Measurements from ENCODE around the gene HDC. TPM values are rescaled to one million over a fixed set of nuclear protein-coding genes. Genes with fewer than 3 reads are reported as not detected.
A peak's percentile ranks its signal among the peaks of the same experiment; 100 is the strongest.

HDC gene
- total RNA-seq, 2 donors from 2014 or later, result 0.65 to 1.1 TPM

DNA sequence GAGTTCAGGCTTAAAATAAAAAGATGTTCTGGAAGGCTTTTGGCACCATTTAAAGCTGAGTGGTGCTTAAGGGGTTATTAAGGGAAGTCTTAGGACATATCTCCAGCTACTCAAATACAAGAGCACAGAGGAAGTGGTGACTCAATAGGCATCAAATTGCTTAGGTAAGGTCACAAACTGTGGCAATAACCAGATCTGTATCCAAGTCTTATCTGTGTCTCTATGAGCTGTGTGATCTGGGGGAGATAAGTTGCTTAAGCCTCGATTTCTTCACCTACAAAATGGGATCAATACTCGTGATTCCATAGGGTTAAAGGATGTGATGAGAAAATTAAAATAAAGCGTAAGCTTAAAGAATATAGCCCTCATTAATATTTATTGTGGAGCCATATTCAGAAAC is 7.6 kb downstream of the HDC start:
- ATAC-seq, result no peak
- intact Hi-C loops (cut with DNase I), result no loop called here
- no peak for DNase-seq

DNA sequence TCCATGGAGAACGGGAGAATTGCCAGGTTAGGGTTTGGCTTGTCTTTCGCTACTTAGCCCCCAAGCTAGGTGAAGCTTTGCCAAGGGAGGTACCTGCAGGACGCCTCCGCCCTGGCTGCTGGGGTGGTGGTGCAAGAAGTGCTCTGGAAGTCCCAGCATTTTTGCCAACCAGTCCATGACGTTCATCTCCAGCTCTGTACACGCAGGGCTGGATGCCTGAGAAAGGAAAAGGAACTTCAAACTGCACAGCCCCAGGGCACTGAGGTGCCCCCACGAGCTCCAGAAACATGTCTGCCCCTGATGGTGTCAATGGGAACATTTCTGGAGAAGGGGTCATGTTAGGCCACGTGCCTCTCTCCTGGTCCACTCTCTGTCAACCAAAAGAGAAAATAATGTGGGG is 8.2 kb downstream of the HDC start:
- intact Hi-C loops (cut with DNase I), result no loop called here
- no peak for ATAC-seq
- DNase-seq, result no peak

GRCh38 chr15:50256188-50257041 is 9.1 kb downstream of the HDC start:
- ATAC-seq (no peak), DNase-seq (no peak)
- intact Hi-C loops (cut with DNase I), result no loop called here

GRCh38 chr15:50252556-50252955 is 13.0 kb downstream of the HDC start:
- DNase-seq (no peak), ATAC-seq (no peak)
- intact Hi-C loops (cut with DNase I), result no loop called here

GRCh38 chr15:50251638-50252182 is 13.8 kb downstream of the HDC start:
- intact Hi-C loops (cut with DNase I), result no loop called here
- ATAC-seq, result no peak
- DNase-seq, result no peak

DNA sequence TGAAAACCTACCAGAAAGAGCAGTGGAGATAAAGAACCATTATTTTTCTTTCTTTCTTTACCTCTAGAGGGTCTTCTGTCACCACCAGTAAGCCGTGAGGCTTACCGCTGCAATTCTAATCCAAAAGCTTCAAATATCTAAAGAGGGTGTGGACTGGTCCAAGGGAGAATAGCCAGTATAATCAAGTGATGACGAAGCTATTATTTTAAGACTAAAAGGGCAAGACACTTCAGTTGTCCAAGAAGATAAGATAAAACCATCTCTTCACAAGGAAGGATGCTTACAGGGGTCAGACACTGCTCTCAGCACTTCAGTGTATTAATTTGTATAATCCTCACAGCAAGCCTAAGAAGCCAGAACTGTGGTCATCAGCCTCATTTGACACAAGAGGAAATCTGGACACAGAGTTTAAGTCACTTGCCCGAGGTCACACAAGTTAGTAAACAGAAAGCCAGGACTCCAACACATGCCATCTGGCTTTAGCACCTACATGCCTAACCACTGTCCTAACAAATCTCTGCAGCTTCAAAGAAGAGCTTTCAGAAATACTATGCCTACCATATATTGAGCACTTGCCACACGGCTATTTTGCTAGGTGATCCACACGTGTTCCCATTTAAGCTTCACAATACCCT is 14.6 kb downstream of the HDC start:
- intact Hi-C loops (cut with DNase I), result no loop called here
- ATAC-seq (peak; percentile 62 to 79), DNase-seq (no peak)

GRCh38 chr15:50249704-50250103 is 15.8 kb downstream of the HDC start:
- ATAC-seq, result no peak
- intact Hi-C loops (cut with DNase I), result no loop called here
- DNase-seq, result no peak

- intact Hi-C loops (cut with DNase I), result no loop called here
- ATAC-seq (no peak), DNase-seq (no peak)
Observed at GRCh38 chr15:50248994-50249582, 16.4 kb downstream of the HDC start.

DNA sequence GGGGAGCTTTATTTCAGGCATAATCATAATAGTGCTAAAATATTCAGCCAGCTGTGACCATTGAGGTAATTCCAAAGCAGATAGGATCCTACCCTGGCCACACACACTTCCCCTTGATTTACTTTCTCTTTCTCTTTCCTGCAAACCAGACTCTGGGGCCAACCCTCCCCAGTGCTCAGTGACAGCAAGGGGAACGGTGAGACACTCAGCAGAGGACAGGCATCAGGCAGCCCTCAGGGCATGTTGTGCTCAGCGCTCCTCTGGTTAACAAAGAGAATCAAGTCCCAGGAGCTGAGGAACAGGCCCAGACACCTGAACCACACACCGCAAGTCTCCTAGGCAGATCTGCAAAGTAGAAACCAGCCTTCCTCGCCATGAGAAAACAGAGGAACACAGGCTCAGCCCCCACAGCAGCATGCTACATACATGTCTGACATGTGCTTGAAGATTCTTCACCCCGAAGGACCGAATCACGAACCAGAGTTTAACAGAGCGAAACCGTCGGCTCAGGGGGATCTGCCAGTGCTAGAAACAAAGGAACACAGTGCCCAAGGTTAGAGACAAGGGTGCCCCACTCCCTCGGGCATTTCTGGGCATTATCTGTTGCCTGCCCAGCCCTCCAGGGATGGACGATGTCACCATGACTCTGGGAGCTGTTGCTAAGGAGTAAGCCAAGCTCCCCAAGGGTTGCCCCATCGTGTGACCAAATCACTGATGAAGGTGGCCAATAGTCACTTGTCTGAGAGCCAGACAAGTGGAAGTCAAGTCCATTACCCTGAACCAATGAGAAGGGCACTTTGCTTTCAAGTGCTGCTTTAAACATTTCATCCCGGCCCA is 17.5 kb downstream of the HDC start:
- intact Hi-C loops (cut with DNase I), result no loop called here
- ATAC-seq, result peak in 1 of 2 donors; percentile 58
- no peak for DNase-seq

DNA sequence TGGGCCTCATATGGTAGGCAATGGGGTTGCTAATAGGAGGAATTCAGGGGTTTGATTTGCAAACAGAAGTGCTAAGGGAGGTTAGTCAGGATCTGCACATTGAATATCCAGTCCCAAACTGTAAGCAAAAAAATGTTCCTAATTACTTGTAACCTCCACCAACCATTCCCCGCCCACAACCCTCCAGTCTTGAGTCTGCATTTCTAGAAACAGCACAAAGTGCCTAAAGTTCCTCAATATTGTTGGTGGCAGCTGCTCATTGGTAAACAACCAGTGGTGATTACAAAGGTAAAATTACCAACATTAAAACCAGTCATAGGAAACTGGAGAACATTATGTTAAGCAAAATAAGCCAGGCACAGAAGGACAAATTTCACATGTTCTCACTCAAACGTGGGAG is 18.9 kb downstream of the HDC start:
- intact Hi-C loops (cut with DNase I), result no loop called here
- DNase-seq (no peak), ATAC-seq (no peak)

GRCh38 chr15:50244959-50245624 is 20.4 kb downstream of the HDC start:
- DNase-seq (no peak), ATAC-seq (no peak)
- intact Hi-C loops (cut with DNase I), result no loop called here

GRCh38 chr15:50244153-50244552 is 21.4 kb downstream of the HDC start:
- ATAC-seq (no peak), DNase-seq (no peak)
- intact Hi-C loops (cut with DNase I), result no loop called here

- ATAC-seq (no peak), DNase-seq (no peak)
- intact Hi-C loops (cut with DNase I), result no loop called here
Observed at GRCh38 chr15:50241684-50242450, 23.7 kb downstream of the HDC start.

DNA sequence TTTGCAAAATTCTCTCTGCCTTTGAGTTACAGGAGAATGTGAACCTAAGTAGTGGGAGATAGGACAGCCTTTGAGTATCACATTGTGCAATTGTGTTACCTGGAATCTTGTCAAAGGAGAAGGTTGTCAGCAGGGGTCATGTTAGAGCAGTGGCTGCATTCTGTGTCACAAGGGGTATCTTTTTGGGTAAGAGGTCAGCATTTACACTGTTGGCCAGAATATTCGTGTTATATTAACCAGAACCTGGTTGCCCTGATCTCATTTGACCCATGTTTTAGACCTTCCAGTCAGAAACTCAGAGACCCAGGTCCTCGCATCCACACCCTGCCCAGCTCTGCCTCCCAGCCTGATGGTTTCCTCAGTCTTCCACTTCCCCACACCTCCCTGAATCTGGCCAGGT is 27.3 kb downstream of the HDC start:
- DNase-seq (no peak), ATAC-seq (no peak)
- intact Hi-C loops (cut with DNase I), result no loop called here

DNA sequence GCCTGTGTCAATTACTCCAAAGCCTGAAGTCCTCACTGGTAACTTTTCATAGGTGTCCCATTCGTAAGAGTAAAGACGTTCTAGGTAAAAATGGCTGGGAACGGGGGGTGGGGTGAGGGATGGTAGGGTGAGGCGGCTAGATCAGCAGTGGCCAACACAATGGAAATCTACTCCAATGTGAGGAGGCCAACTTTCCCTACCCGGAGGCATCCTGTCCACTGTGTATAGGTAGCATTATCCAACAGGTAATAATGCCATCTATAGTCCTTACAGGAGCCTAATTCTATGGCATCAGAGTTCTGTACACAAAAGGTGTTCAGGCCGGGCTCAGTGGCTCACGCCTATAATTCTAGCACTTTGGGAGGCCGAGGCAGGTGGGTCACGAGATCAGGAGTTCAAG is 29.1 kb downstream of the HDC start:
- intact Hi-C loops (cut with DNase I), result no loop called here
- DNase-seq (no peak), ATAC-seq (no peak)

- no peak for ATAC-seq
- intact Hi-C loops (cut with DNase I), result no loop called here
- no peak for DNase-seq
Observed at GRCh38 chr15:50235794-50236193, 29.7 kb downstream of the HDC start.

GRCh38 chr15:50234764-50235163 is 30.8 kb downstream of the HDC start:
- ATAC-seq (no peak), DNase-seq (no peak)
- intact Hi-C loops (cut with DNase I), result no loop called here

DNA sequence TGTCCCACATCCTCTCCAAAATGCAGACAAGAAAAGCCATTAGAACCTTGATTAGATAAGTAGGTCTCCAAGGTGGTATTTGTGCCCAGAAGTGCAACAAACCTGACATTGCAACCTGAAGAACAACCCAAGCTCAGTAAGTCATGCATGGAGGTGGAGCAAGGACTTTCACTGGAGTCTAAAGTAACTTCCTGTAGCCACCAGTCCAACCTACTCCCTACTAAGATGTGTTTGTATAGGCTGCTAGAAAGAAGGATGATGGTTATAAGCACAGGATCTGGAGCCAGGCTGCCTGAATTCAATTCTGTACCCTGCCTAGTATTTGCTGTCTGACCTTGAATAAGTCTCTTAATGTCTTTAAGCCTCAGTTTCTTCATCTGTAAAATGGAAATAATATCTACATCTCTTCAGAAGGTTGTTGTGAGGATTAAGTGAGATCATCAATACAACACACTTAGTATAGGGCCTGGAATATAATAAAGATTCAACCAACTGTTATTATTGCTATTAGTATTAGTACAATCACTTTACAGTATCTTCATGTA is 32.3 kb downstream of the HDC start:
- intact Hi-C loops (cut with DNase I), result no loop called here
- DNase-seq, result no peak
- ATAC-seq, result no peak
